ENCODE results near the gene NSFL1C.
A peak's percentile ranks its signal among the peaks of the same experiment; 100 is the strongest.

The NSFL1C gene

GRCh38 chr20:1489325-1489724 lies 22.7 kb upstream of the NSFL1C start:
- no peak for TF ChIP-seq CTCF (IDR thresholded peaks at IDR 0.05; ENCODE audit: poor library complexity, severe bottlenecking)
- H3K4me3 ChIP-seq (ENCODE audit: severe bottlenecking) = no peak overlapping the region
- no peak for DNase-seq (ENCODE audit: low spot score)
- ATAC-seq (ENCODE audit: low read depth) = no peak
- H3K9me3 ChIP-seq (ENCODE audit: severe bottlenecking) = no peaks in the 10 kb centered on the region
- H3K4me1 ChIP-seq (ENCODE audit: insufficient read depth, poor library complexity, severe bottlenecking) = peaks cover 37% of the 10 kb centered on the region
- H3K27me3 ChIP-seq (ENCODE audit: insufficient read depth, poor library complexity, severe bottlenecking) = no peaks in the 10 kb centered on the region
- peak overlapping the region; percentile 98 for H3K27ac ChIP-seq (ENCODE audit: poor library complexity, severe bottlenecking)
- no peaks in the 10 kb centered on the region for H3K36me3 ChIP-seq (ENCODE audit: low read depth)

GRCh38 chr20:1486566-1486965 lies 19.9 kb upstream of the NSFL1C start:
- no peak for TF ChIP-seq CTCF (IDR thresholded peaks at IDR 0.05; ENCODE audit: poor library complexity, severe bottlenecking)
- peaks cover 4% of the 10 kb centered on the region for H3K9me3 ChIP-seq (ENCODE audit: severe bottlenecking)
- H3K27me3 ChIP-seq (ENCODE audit: insufficient read depth, poor library complexity, severe bottlenecking) = no peaks in the 10 kb centered on the region
- peaks cover 43% of the 10 kb centered on the region for H3K4me1 ChIP-seq (ENCODE audit: insufficient read depth, poor library complexity, severe bottlenecking)
- no peak overlapping the region for H3K4me3 ChIP-seq (ENCODE audit: severe bottlenecking)
- H3K27ac ChIP-seq (ENCODE audit: poor library complexity, severe bottlenecking) = no peak overlapping the region
- no peaks in the 10 kb centered on the region for H3K36me3 ChIP-seq (ENCODE audit: low read depth)
- DNase-seq (ENCODE audit: low spot score) (no peak), ATAC-seq (ENCODE audit: low read depth) (no peak)

DNA sequence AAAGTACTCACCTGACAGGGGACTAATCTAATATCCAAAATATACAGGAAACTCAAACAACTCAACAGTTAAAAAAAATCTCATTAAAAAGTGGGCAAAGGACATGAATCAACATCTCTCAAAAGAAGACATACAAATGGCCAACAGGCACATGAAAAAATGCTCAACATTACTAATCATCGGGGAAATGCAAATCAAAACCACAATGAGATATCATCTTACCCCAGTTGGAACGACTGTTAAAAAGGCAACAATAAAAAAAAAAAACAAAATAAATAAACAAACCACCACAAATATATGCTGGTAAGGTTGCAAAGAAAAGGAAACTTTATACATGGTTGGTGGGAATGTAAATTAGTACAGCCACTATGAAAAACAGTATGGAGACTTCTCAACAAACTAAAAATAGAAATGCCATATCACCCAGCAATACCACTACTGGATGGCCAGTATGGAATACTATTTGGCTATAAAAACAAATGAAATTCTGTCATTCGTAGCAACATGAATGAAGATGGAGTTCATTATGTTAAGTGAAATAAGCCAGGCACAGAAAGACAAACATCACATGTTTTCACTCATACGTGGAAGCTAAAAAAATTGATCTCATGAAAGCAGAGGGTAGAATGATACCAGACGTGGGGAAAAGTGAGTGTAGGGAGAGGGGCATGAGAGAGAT lies 17.9 kb upstream of the NSFL1C start:
- H3K9me3 ChIP-seq (ENCODE audit: severe bottlenecking) = peaks cover 4% of the 10 kb centered on the region
- peaks cover 30% of the 10 kb centered on the region for H3K4me1 ChIP-seq (ENCODE audit: insufficient read depth, poor library complexity, severe bottlenecking)
- no peak for TF ChIP-seq CTCF (IDR thresholded peaks at IDR 0.05; ENCODE audit: poor library complexity, severe bottlenecking)
- no peaks in the 10 kb centered on the region for H3K36me3 ChIP-seq (ENCODE audit: low read depth)
- H3K27me3 ChIP-seq (ENCODE audit: insufficient read depth, poor library complexity, severe bottlenecking) = no peaks in the 10 kb centered on the region
- DNase-seq (ENCODE audit: low spot score) = no peak
- no peak overlapping the region for H3K4me3 ChIP-seq (ENCODE audit: severe bottlenecking)
- ATAC-seq (ENCODE audit: low read depth) = 0 out of 3 replicates have a peak, but pooled peaks have one; percentile 36
- peak overlapping the region; percentile 28 for H3K27ac ChIP-seq (ENCODE audit: poor library complexity, severe bottlenecking)

GRCh38 chr20:1479831-1480595 lies 13.4 kb upstream of the NSFL1C start:
- ATAC-seq (ENCODE audit: low read depth) (no peak), DNase-seq (ENCODE audit: low spot score) (no peak)
- H3K27me3 ChIP-seq (ENCODE audit: insufficient read depth, poor library complexity, severe bottlenecking) = no peaks in the 10 kb centered on the region
- peak overlapping the region; percentile 96 for H3K27ac ChIP-seq (ENCODE audit: poor library complexity, severe bottlenecking)
- H3K4me3 ChIP-seq (ENCODE audit: severe bottlenecking) = no peak overlapping the region
- H3K9me3 ChIP-seq (ENCODE audit: severe bottlenecking) = peaks cover 4% of the 10 kb centered on the region
- no peak for TF ChIP-seq CTCF (IDR thresholded peaks at IDR 0.05; ENCODE audit: poor library complexity, severe bottlenecking)
- H3K36me3 ChIP-seq (ENCODE audit: low read depth) = no peaks in the 10 kb centered on the region
- H3K4me1 ChIP-seq (ENCODE audit: insufficient read depth, poor library complexity, severe bottlenecking) = peaks cover 44% of the 10 kb centered on the region

GRCh38 chr20:1478566-1478965 lies 11.9 kb upstream of the NSFL1C start:
- Histone ChIP-seq H3K27ac (ENCODE audit: poor library complexity, severe bottlenecking) (peak overlapping the region; percentile 96), H3K4me1 (ENCODE audit: insufficient read depth, poor library complexity, severe bottlenecking) (peaks cover 31% of the 10 kb centered on the region), H3K9me3 (ENCODE audit: severe bottlenecking) (peaks cover under 1% of the 10 kb centered on the region), H3K27me3 (ENCODE audit: insufficient read depth, poor library complexity, severe bottlenecking) (no peaks in the 10 kb centered on the region), H3K36me3 (ENCODE audit: low read depth) (no peaks in the 10 kb centered on the region), H3K4me3 (ENCODE audit: severe bottlenecking) (no peak overlapping the region)
- ATAC-seq (ENCODE audit: low read depth) = peak; percentile 82
- TF ChIP-seq CTCF (IDR thresholded peaks at IDR 0.05; ENCODE audit: poor library complexity, severe bottlenecking) = no peak
- DNase-seq (ENCODE audit: low spot score) = no peak
